Stomach (tissue), 9 donors: ENCODE measurements around the gene NABP1. TPM values are rescaled to one million over a fixed set of nuclear protein-coding genes. Genes with fewer than 3 reads are reported as not detected.

ENCODE experiments used
- DNase-seq, 2 donors: peaks; one replicate each; pipeline versions ENCODE4 v3.0.0 to v3.0.0-alpha.2; 2013 to 2019
- H3K27ac ChIP-seq, 5 donors: fragments of 200-600 bp in 4 of 5; sonication (generic) in 4 of 5; one replicate each; pipeline ENCODE4 v1.5.1; 2013 to 2019; ENCODE audit warnings: mild to moderate bottlenecking in 1 of 5, moderate library complexity in 1 of 5
- H3K27me3 ChIP-seq, 3 donors: fragments of 200-600 bp; sonication (generic); one replicate each; pipeline ENCODE4 v1.5.1; 2017 to 2019; ENCODE audit warnings: mixed run types in 1 of 3
- H3K36me3 ChIP-seq, 4 donors: fragments of 200-600 bp; sonication (generic); 1 replicate in 3 of 4; 2 replicates in 1 of 4; pipeline ENCODE4 v1.5.1; 2016 to 2019
- H3K4me1 ChIP-seq, 4 donors: fragments of 200-600 bp; sonication (generic); one replicate each; pipeline ENCODE4 v1.5.1; 2016 to 2019
- H3K4me3 ChIP-seq, 4 donors: fragments of 200-600 bp; sonication (generic) in 3 of 4; one replicate each; pipeline ENCODE4 v1.5.1; 2016 to 2019; ENCODE audit warnings: mild to moderate bottlenecking in 1 of 4
- H3K9me3 ChIP-seq, 4 donors: fragments of 200-600 bp; sonication (generic); one replicate each; pipeline ENCODE4 v1.5.1; 2016 to 2019
- CTCF ChIP-seq, 7 experiments: fragments of 450-650 bp in 4 of 7; fragments of 200-600 bp in 3 of 7; sonication (generic) in 3 of 7; IDR thresholded peaks; one replicate each; pipeline ENCODE4 v1.5.1; 2016 to 2019; ENCODE audit warnings: antibody characterized with exemption in 7 of 7, control low read depth in 2 of 7, mild to moderate bottlenecking in 1 of 7
- EP300 ChIP-seq: sonication (generic); formaldehyde crosslinking; IDR thresholded peaks from one replicate; pipeline ENCODE4 v1.6.1; 2017; ENCODE audit warnings: antibody characterized with exemption
- POLR2A ChIP-seq, 4 donors: fragments of 450-650 bp; IDR thresholded peaks; one replicate each; pipeline ENCODE4 v1.6.1; 2016; ENCODE audit warnings: antibody characterized with exemption in 4 of 4, control low read depth in 2 of 4, mild to moderate bottlenecking in 1 of 4, moderate library complexity in 1 of 4
- POLR2AphosphoS5 ChIP-seq, 3 donors: sonication (generic); formaldehyde crosslinking; IDR thresholded peaks; one replicate each; pipeline ENCODE4 v1.6.1; 2016; ENCODE audit warnings: antibody characterized with exemption in 3 of 3
- WGBS, 5 donors: extraction: QIAGEN DNeasy Blood & Tissue Kit in 3 of 5; methylation state at CpG; one replicate each; pipeline versions ENCODE4 v1.1.5 to v1.1.7; 2013 to 2018; 5-methylcytosine and 5-hydroxymethylcytosine counted together
- intact Hi-C: fragments of 100-400 bp; cut with DNase I; formaldehyde crosslinking; loops from one replicate; pipeline ENCODE4 v1.15.1; 2023; ENCODE audit warnings: low total_unique reads
- polyA plus RNA-seq, 3 donors: library from polyadenylated mRNA; stranded (reverse); fragments of 200-250 nt; gene quantifications; one replicate each; pipeline ENCODE4 v1.2.3, GENCODE V29; 2013
- total RNA-seq, 5 donors: library from RNA; depleted of rRNA; stranded (reverse); fragments of >200 nt; gene quantifications; one replicate each; pipeline versions ENCODE4 v1.1.0 to v1.2.3, GENCODE V29; 2014 to 2016
- donor health status: healthy with polysubstance abuse.
- donor health status: Bipolar disorder and iron deficiency.
- donor health status: healthy.

The NABP1 gene
- total and polyA plus RNA-seq, 8 donors = 1.4 to 30.1 (median 9.2) TPM

DNA sequence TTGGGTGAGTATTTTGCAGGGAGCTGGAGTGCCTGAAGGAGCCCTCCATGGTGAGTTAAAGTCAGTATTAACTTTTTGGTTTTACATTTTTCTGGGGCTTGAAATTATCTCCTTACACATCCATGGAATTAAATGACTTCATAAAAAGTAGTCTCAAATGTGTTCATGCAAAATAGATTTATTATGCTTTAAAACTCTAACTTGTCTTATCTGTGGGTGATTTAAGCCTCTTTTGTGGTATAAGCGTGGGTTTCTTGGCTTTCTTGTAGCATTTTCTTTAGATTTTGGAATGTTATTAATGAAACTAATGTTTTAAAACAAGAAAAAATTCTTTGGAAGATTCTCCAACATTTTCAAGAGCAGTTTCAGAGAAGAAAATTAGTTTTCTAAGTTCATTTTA, 27.8 kb downstream of the NABP1 start:
- WGBS, 5 donors = 83 to 96% (median 87%) methylated on average over 1 of the region's 1 CpG
- no peaks in the 10 kb centered on the region for H3K27me3 ChIP-seq
- TF ChIP-seq EP300 (no peak), POLR2AphosphoS5 (IDR thresholded peaks at IDR 0.05) (no peak), CTCF (IDR thresholded peaks at IDR 0.05) (no peak), POLR2A (IDR thresholded peaks at IDR 0.05) (no peak)
- H3K36me3 ChIP-seq = no peaks in the 10 kb centered on the region
- H3K4me3 ChIP-seq = no peak overlapping the region
- no peaks in the 10 kb centered on the region for H3K4me1 ChIP-seq
- H3K9me3 ChIP-seq = no peaks in the 10 kb centered on the region
- H3K27ac ChIP-seq = no peak overlapping the region
- peak in 1 of 2 donors; percentile 27 for DNase-seq
- intact Hi-C loops = no loop called here

DNA sequence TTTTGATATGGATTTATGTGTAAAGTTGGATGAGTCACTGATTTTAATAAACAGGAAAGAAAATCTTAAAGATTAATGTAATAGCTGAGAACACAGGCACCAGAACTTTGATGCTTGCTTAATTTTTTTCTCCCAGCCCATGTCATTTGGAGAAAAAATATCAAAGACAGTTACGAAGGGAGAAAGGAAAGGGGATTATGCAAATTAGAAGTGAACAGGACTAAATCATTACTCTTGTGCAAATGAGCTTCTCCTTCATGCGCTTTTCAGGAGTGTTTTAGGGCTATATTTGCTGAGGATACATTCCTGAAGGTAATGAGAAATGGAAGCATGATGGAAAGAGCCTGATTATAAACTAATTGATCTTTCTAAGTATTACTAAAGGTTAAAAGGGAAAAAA, 28.9 kb downstream of the NABP1 start:
- Histone ChIP-seq H3K36me3 (no peaks in the 10 kb centered on the region), H3K27me3 (no peaks in the 10 kb centered on the region), H3K27ac (no peak overlapping the region), H3K4me3 (no peak overlapping the region), H3K4me1 (no peaks in the 10 kb centered on the region), H3K9me3 (no peaks in the 10 kb centered on the region)
- intact Hi-C loops = no loop called here
- no peak for TF ChIP-seq POLR2A (IDR thresholded peaks at IDR 0.05)
- no peak for TF ChIP-seq CTCF (IDR thresholded peaks at IDR 0.05)
- no peak for TF ChIP-seq EP300
- TF ChIP-seq POLR2AphosphoS5 (IDR thresholded peaks at IDR 0.05) = no peak
- WGBS, 5 donors = 66 to 93% (median 75%) methylated on average over 2 of the region's 2 CpGs
- no peak for DNase-seq

GRCh38 chr2:191707542-191707941, 29.6 kb downstream of the NABP1 start:
- no peak for TF ChIP-seq EP300
- Histone ChIP-seq H3K4me1 (no peaks in the 10 kb centered on the region), H3K27ac (no peak overlapping the region), H3K27me3 (no peaks in the 10 kb centered on the region), H3K9me3 (no peaks in the 10 kb centered on the region), H3K36me3 (no peaks in the 10 kb centered on the region), H3K4me3 (no peak overlapping the region)
- intact Hi-C loops = no loop called here
- DNase-seq = no peak
- 52 to 68% (median 58%) methylated on average over 2 of the region's 2 CpGs for WGBS, 5 donors

DNA sequence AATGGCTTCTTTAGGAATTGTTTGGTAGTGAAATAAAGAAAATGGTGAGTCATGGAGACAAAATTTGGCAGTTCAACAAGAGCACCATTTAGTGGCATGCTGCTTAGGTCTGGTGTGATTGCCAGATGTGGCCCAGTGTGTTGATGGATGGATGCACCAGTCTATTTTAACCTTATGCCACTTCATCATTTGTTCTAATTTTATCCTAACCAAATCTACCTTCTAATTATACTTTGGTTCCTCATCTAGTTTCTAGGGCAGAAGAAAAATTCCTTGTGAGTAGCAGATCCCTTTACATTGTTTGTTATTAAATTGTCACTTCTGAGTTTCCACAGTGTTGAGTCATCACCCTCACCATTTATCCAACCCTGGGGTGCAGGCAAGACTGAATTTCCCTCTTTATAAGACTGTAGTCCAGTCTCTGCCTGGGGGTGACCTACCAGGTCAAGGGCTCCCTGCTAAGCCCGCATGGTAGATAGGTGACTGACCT, 32.5 kb downstream of the NABP1 start:
- Histone ChIP-seq H3K27me3 (no peaks in the 10 kb centered on the region), H3K4me3 (no peak overlapping the region), H3K4me1 (no peaks in the 10 kb centered on the region), H3K27ac (no peak overlapping the region), H3K9me3 (no peaks in the 10 kb centered on the region), H3K36me3 (no peaks in the 10 kb centered on the region)
- TF ChIP-seq CTCF (IDR thresholded peaks at IDR 0.05) (no peak), POLR2A (IDR thresholded peaks at IDR 0.05) (no peak), EP300 (no peak), POLR2AphosphoS5 (IDR thresholded peaks at IDR 0.05) (no peak)
- 81 to 93% (median 83%) methylated on average over 1 of the region's 1 CpG for WGBS, 5 donors
- DNase-seq = no peak
- intact Hi-C loops = no loop called here

- intact Hi-C loops = no loop called here
- Histone ChIP-seq H3K9me3 (no peaks in the 10 kb centered on the region), H3K27ac (no peak overlapping the region), H3K4me3 (no peak overlapping the region), H3K4me1 (no peaks in the 10 kb centered on the region), H3K27me3 (no peaks in the 10 kb centered on the region), H3K36me3 (no peaks in the 10 kb centered on the region)
- no peak for DNase-seq
- WGBS, 5 donors = 87 to 95% (median 92%) methylated on average over 2 of the region's 2 CpGs
- TF ChIP-seq EP300 (no peak), CTCF (IDR thresholded peaks at IDR 0.05) (no peak), POLR2AphosphoS5 (IDR thresholded peaks at IDR 0.05) (no peak), POLR2A (IDR thresholded peaks at IDR 0.05) (no peak)
These were observed 33.7 kb downstream of the NABP1 start for GRCh38 chr2:191711621-191712020.
